Tibial artery (tissue), 4 donors: ENCODE data around the gene NLRP13.

Experiments used
- DNase-seq, 2 donors: peaks; one replicate each; pipeline ENCODE4 v3.0.0-alpha.2; 2019
- H3K27ac ChIP-seq, 2 donors: fragments of 200-600 bp; sonication (generic) in 1 of 2; 1 replicate in 1 of 2; 2 replicates in 1 of 2; pipeline ENCODE4 v1.5.1; 2018 to 2019; ENCODE audit warnings: mild to moderate bottlenecking in 1 of 2
- H3K27me3 ChIP-seq, 2 donors: fragments of 200-600 bp; sonication (generic) in 1 of 2; one replicate each; pipeline versions ENCODE4 v1.5.1 to v1.6.0; 2016 to 2019
- H3K36me3 ChIP-seq, 3 donors: fragments of 200-600 bp; sonication (generic) in 2 of 3; one replicate each; pipeline ENCODE4 v1.5.1; 2016 to 2019; ENCODE audit warnings: mild to moderate bottlenecking in 2 of 3
- H3K4me1 ChIP-seq, 4 donors: fragments of 200-600 bp; sonication (generic) in 2 of 4; 1 replicate in 3 of 4; 2 replicates in 1 of 4; pipeline ENCODE4 v1.5.1; 2016 to 2019
- H3K4me3 ChIP-seq, 2 donors: fragments of 200-600 bp; sonication (generic) in 1 of 2; 1 replicate in 1 of 2; 2 replicates in 1 of 2; pipeline ENCODE4 v1.5.1; 2018 to 2019; ENCODE audit warnings: mild to moderate bottlenecking in 2 of 2
- H3K9me3 ChIP-seq, 3 donors: fragments of 200-600 bp; sonication (generic) in 1 of 3; one replicate each; pipeline ENCODE4 v1.5.1; 2016 to 2019
- CTCF ChIP-seq, 2 experiments: fragments of 200-600 bp in 1 of 2; fragments of 450-650 bp in 1 of 2; IDR thresholded peaks; one replicate each; pipeline ENCODE4 v1.5.1; 2017 to 2019; ENCODE audit warnings: antibody characterized with exemption in 2 of 2, mild to moderate bottlenecking in 1 of 2, moderate library complexity in 1 of 2
- intact Hi-C: fragments of 100-400 bp; cut with DNase I; formaldehyde crosslinking; loops from one replicate; pipeline ENCODE4 v1.15.0; 2023; ENCODE audit warnings: low total_unique reads

NLRP13 gene

GRCh38 chr19:55912916-55913315, 19.2 kb downstream of the NLRP13 start:
- Histone ChIP-seq H3K9me3 (peaks cover 0 to 13% (median 11%) of the 10 kb centered on the region in 3 donors), H3K27ac (no peak overlapping the region), H3K36me3 (no peaks in the 10 kb centered on the region), H3K4me3 (no peak overlapping the region), H3K4me1 (no peaks in the 10 kb centered on the region), H3K27me3 (no peaks in the 10 kb centered on the region)
- no peak for DNase-seq
- TF ChIP-seq CTCF (IDR thresholded peaks at IDR 0.05) = no peak
- intact Hi-C loops = no loop called here

GRCh38 chr19:55909801-55910200, 22.3 kb downstream of the NLRP13 start:
- Histone ChIP-seq H3K27ac (no peak overlapping the region), H3K36me3 (no peaks in the 10 kb centered on the region), H3K4me1 (no peaks in the 10 kb centered on the region), H3K4me3 (no peak overlapping the region), H3K27me3 (no peaks in the 10 kb centered on the region), H3K9me3 (peaks cover 0 to 7% (median 0%) of the 10 kb centered on the region in 3 donors)
- intact Hi-C loops = no loop called here
- no peak for TF ChIP-seq CTCF (IDR thresholded peaks at IDR 0.05)
- no peak for DNase-seq

- no peak for TF ChIP-seq CTCF (IDR thresholded peaks at IDR 0.05)
These were observed 24.4 kb downstream of the NLRP13 start for GRCh38 chr19:55907746-55908145.

GRCh38 chr19:55907286-55907685, 24.9 kb downstream of the NLRP13 start:
- DNase-seq = no peak
- Histone ChIP-seq H3K36me3 (no peaks in the 10 kb centered on the region), H3K4me1 (no peaks in the 10 kb centered on the region), H3K27ac (no peak overlapping the region), H3K9me3 (peaks cover 0 to 7% (median 0%) of the 10 kb centered on the region in 3 donors), H3K4me3 (no peak overlapping the region), H3K27me3 (no peaks in the 10 kb centered on the region)
- TF ChIP-seq CTCF (IDR thresholded peaks at IDR 0.05) = no peak
- intact Hi-C loops = no loop called here

More at GRCh38 chr19:55907746-55908145, 24.4 kb downstream of the NLRP13 start:
- Histone ChIP-seq H3K27me3 (no peaks in the 10 kb centered on the region), H3K4me1 (no peaks in the 10 kb centered on the region), H3K4me3 (no peak overlapping the region), H3K9me3 (peaks cover 0 to 7% (median 0%) of the 10 kb centered on the region in 3 donors), H3K27ac (no peak overlapping the region), H3K36me3 (no peaks in the 10 kb centered on the region)
- intact Hi-C loops = no loop called here
- DNase-seq = no peak

GRCh38 chr19:55902080-55902751, 29.9 kb downstream of the NLRP13 start:
- no peak overlapping the region for H3K27ac ChIP-seq
- no peak overlapping the region for H3K4me3 ChIP-seq
- H3K4me1 ChIP-seq = no peaks in the 10 kb centered on the region
- H3K36me3 ChIP-seq = no peaks in the 10 kb centered on the region
- intact Hi-C loops = no loop called here
- no peak for TF ChIP-seq CTCF (IDR thresholded peaks at IDR 0.05)
- no peaks in the 10 kb centered on the region for H3K27me3 ChIP-seq
- no peaks in the 10 kb centered on the region for H3K9me3 ChIP-seq
- DNase-seq = no peak
